Measurements from ENCODE around the gene IL12RB2. TPM values are rescaled to one million over a fixed set of nuclear protein-coding genes. Genes with fewer than 3 reads are reported as not detected.

The IL12RB2 gene
- total RNA-seq, 1 donor from 2014 or later = 0.98 TPM

GRCh38 chr1:67348586-67349252, 41.0 kb downstream of the IL12RB2 start:
- DNase-seq (ENCODE audit: low spot score) = no peak

- no peak for DNase-seq (ENCODE audit: low spot score)
These were observed 43.1 kb downstream of the IL12RB2 start for GRCh38 chr1:67350783-67351182.

GRCh38 chr1:67352211-67352610, 44.5 kb downstream of the IL12RB2 start:
- DNase-seq (ENCODE audit: low spot score) = no peak

- DNase-seq (ENCODE audit: low spot score) = no peak
These were observed 48.2 kb downstream of the IL12RB2 start for GRCh38 chr1:67355745-67356424.

- DNase-seq (ENCODE audit: low spot score) = no peak
These were observed 51.9 kb downstream of the IL12RB2 start for GRCh38 chr1:67359592-67359991.

- no peak for DNase-seq (ENCODE audit: low spot score)
These were observed 54.0 kb downstream of the IL12RB2 start for GRCh38 chr1:67361641-67362040.

- peak; percentile 37 for DNase-seq (ENCODE audit: low spot score)
These were observed 59.8 kb downstream of the IL12RB2 start for GRCh38 chr1:67367370-67368045.

GRCh38 chr1:67368046-67368514, 60.4 kb downstream of the IL12RB2 start:
- DNase-seq (ENCODE audit: low spot score) = no peak

- no peak for DNase-seq (ENCODE audit: low spot score)
These were observed 63.4 kb downstream of the IL12RB2 start for GRCh38 chr1:67371043-67371442.

GRCh38 chr1:67371681-67372080, 64.0 kb downstream of the IL12RB2 start:
- DNase-seq (ENCODE audit: low spot score) = no peak

- DNase-seq (ENCODE audit: low spot score) = no peak
These were observed 64.5 kb downstream of the IL12RB2 start for GRCh38 chr1:67372136-67372535.

GRCh38 chr1:67372898-67373297, 65.2 kb downstream of the IL12RB2 start:
- DNase-seq (ENCODE audit: low spot score) = no peak

GRCh38 chr1:67376381-67376780, 68.7 kb downstream of the IL12RB2 start:
- no peak for DNase-seq (ENCODE audit: low spot score)

- DNase-seq (ENCODE audit: low spot score) = no peak
These were observed 69.6 kb downstream of the IL12RB2 start for GRCh38 chr1:67377253-67377652.

- DNase-seq (ENCODE audit: low spot score) = no peak
These were observed 73.5 kb downstream of the IL12RB2 start for GRCh38 chr1:67381154-67381553.

GRCh38 chr1:67382292-67382691, 74.6 kb downstream of the IL12RB2 start:
- no peak for DNase-seq (ENCODE audit: low spot score)

- no peak for DNase-seq (ENCODE audit: low spot score)
These were observed 76.4 kb downstream of the IL12RB2 start for GRCh38 chr1:67383999-67384638.

GRCh38 chr1:67390041-67390887, 82.6 kb downstream of the IL12RB2 start:
- no peak for DNase-seq (ENCODE audit: low spot score)

- no peak for DNase-seq (ENCODE audit: low spot score)
These were observed 85.6 kb downstream of the IL12RB2 start for GRCh38 chr1:67393240-67393639.

- no peak for DNase-seq (ENCODE audit: low spot score)
These were observed 86.1 kb downstream of the IL12RB2 start for GRCh38 chr1:67393737-67394136.

GRCh38 chr1:67394548-67394947, 86.9 kb downstream of the IL12RB2 start:
- no peak for DNase-seq (ENCODE audit: low spot score)
